ENCODE data around the gene PTPRD. TPM values are rescaled to one million over a fixed set of nuclear protein-coding genes. Genes with fewer than 3 reads are reported as not detected.

The PTPRD gene
- total and polyA plus RNA-seq, 2 of the 4 experiments (the other 2 are of a cell fraction) = 0.07 to 0.18 TPM

- Histone ChIP-seq H2AFZ (replicated peaks; ENCODE audit: low read length, poor library complexity) (no peak overlapping the region), H4K20me1 (ENCODE audit: insufficient read depth, low read length) (no peaks in the 10 kb centered on the region), H2AK9ac (replicated peaks; ENCODE audit: low read depth, low read length, poor library complexity) (no peak overlapping the region), H3K4me2 (ENCODE audit: low read depth, low read length) (no peak overlapping the region), H3K27ac (ENCODE audit: insufficient read depth, low read length) (no peak overlapping the region), H2AK5ac (ENCODE audit: low read depth, low read length) (no peak overlapping the region), H2BK5ac (ENCODE audit: low read depth, low read length, poor library complexity, severe bottlenecking) (no peak overlapping the region), H4K8ac (ENCODE audit: low read depth in 2 of 2, low read length in 2 of 2) (no peak overlapping the region), H2BK15ac (ENCODE audit: low read depth, low read length) (no peak overlapping the region), H3K4ac (ENCODE audit: low read depth, low read length) (no peak overlapping the region), H3K79me1 (ENCODE audit: low read depth in 1 of 2, low read length in 2 of 2) (no peaks in the 10 kb centered on the region), H3K27me3 (ENCODE audit: control insufficient read depth, insufficient read depth, low read length) (no peaks in the 10 kb centered on the region), H3K23ac (ENCODE audit: low read depth, low read length) (no peak overlapping the region), H3K9me3 (ENCODE audit: control insufficient read depth, insufficient read depth, low read length) (no peaks in the 10 kb centered on the region), H2BK20ac (ENCODE audit: low read depth, low read length) (no peak overlapping the region), H3K9me1 (ENCODE audit: insufficient read depth, low read length) (no peaks in the 10 kb centered on the region), H3K14ac (replicated peaks; ENCODE audit: low read depth, low read length) (no peak overlapping the region), H3K9ac (ENCODE audit: low read depth, low read length) (no peak overlapping the region), H3K4me3 (ENCODE audit: insufficient read depth, low read depth, low read length) (no peak overlapping the region), H3K4me1 (ENCODE audit: control insufficient read depth, insufficient read depth, low read length) (no peaks in the 10 kb centered on the region), H4K91ac (ENCODE audit: insufficient read depth, low read depth, low read length) (no peak overlapping the region), H4K5ac (ENCODE audit: low read depth, low read length) (no peak overlapping the region), H3K18ac (ENCODE audit: low read depth, low read length) (no peak overlapping the region), H3K36me3 (ENCODE audit: control insufficient read depth, insufficient read depth, low read length) (no peaks in the 10 kb centered on the region), H2BK120ac (ENCODE audit: low read depth, low read length) (no peak overlapping the region), H3K56ac (ENCODE audit: extremely low read depth, insufficient read depth, low read length) (no peak overlapping the region)
- ChIA-PET CTCF (no interaction called here), POLR2A (ENCODE audit: unreplicated experiment) (no interaction called here)
- no peak for TF ChIP-seq SMC3 (IDR thresholded peaks at IDR 0.05; ENCODE audit: low read depth, low read length)
- no peak for TF ChIP-seq CTCF (conservative IDR thresholded peaks at IDR 0.05; ENCODE audit: low read depth, low read length)
- no peak for TF ChIP-seq CHD1 (IDR thresholded peaks at IDR 0.05; ENCODE audit: low read depth, low read length)
- no peak for TF ChIP-seq MAZ (IDR thresholded peaks at IDR 0.05; ENCODE audit: borderline replicate concordance, low read depth, low read length)
- no peak for TF ChIP-seq MAFK (IDR thresholded peaks at IDR 0.05; ENCODE audit: low read depth, low read length)
- no peak for TF ChIP-seq RFX5 (IDR thresholded peaks at IDR 0.05; ENCODE audit: low read depth, low read length)
- TF ChIP-seq FOS (IDR thresholded peaks at IDR 0.05; ENCODE audit: low read depth, low read length) = no peak
- TF ChIP-seq CEBPB (IDR thresholded peaks at IDR 0.05; ENCODE audit: low read depth, low read length) = no peak
- no peak for TF ChIP-seq USF2 (IDR thresholded peaks at IDR 0.05; ENCODE audit: low read depth, low read length)
- no peak for TF ChIP-seq ELK1 (IDR thresholded peaks at IDR 0.05; ENCODE audit: borderline replicate concordance, low read depth, low read length)
- no peak for TF ChIP-seq MXI1 (IDR thresholded peaks at IDR 0.05; ENCODE audit: borderline replicate concordance, low read depth, low read length)
- no peak for TF ChIP-seq NFE2L2 (IDR thresholded peaks at IDR 0.05; ENCODE audit: low read depth, low read length)
- TF ChIP-seq BHLHE40 (IDR thresholded peaks at IDR 0.05; ENCODE audit: low read depth, low read length) = no peak
- TF ChIP-seq RAD21 (IDR thresholded peaks at IDR 0.05; ENCODE audit: low read length) = no peak
- no peak for TF ChIP-seq RCOR1 (IDR thresholded peaks at IDR 0.05; ENCODE audit: insufficient replicate concordance, low read length)
- TF ChIP-seq POLR2A (IDR thresholded peaks at IDR 0.05; ENCODE audit: low read depth, low read length) = no peak
- ATAC-seq (ENCODE audit: low read depth) (no peak), DNase-seq (no peak)
- in situ Hi-C loops (cut with MboI; ENCODE audit: low sequenced_read_pairs) (no loop called here), intact Hi-C loops (cut with micrococcal nuclease) (no loop called here), dilution Hi-C loops (cut with HindIII; ENCODE audit: low sequenced_read_pairs, unreplicated experiment) (no loop called here)
- no TSS peak for BruUV-seq (replicated peaks)
- no CpG with 5 or more reads among the region's 2 CpGs for WGBS, 2 experiments (ENCODE audit: extremely low coverage in 2 of 2, insufficient read length in 1 of 2)
Observed at GRCh38 chr9:8924562-8924961, 1688.2 kb downstream of the PTPRD start.
